Loucy (cell line): ENCODE data around the gene BCL2L11.

ENCODE experiments used
- EZH2phosphoT487 ChIP-seq: fragments of 200-600 bp; IDR thresholded peaks from 2 replicates; pipeline ENCODE4 v1.6.1; 2018; ENCODE audit warnings: antibody characterized with exemption, mild to moderate bottlenecking, moderate library complexity, borderline replicate concordance
- TF ChIP-seq, protein P1 (sequence below): fragments of 200-600 bp; sonication (generic); conservative IDR thresholded peaks from 2 replicates; pipeline ENCODE4 v1.5.1; 2014; ENCODE audit warnings: mild to moderate bottlenecking, antibody characterized with exemption, low read length

DNA sequence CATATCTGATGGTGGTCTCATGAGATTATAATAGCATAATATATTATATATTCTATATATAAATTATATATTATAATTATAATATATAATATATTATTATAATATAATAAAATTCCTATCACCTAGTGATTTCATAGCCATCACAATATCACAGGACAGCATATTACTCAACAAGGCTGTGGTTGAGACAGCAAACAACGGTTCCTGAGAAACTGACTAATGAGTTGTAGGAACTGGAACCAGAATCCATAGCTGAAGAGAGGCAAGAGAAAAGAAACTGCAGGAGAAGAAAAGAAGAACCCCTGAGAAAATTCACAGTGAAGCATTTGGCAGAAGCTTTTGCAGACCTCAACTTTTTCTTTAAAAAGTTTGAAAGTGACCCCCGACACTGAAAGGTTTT is 84.0 kb downstream of the BCL2L11 start:
- TF ChIP-seq, protein P1, sequence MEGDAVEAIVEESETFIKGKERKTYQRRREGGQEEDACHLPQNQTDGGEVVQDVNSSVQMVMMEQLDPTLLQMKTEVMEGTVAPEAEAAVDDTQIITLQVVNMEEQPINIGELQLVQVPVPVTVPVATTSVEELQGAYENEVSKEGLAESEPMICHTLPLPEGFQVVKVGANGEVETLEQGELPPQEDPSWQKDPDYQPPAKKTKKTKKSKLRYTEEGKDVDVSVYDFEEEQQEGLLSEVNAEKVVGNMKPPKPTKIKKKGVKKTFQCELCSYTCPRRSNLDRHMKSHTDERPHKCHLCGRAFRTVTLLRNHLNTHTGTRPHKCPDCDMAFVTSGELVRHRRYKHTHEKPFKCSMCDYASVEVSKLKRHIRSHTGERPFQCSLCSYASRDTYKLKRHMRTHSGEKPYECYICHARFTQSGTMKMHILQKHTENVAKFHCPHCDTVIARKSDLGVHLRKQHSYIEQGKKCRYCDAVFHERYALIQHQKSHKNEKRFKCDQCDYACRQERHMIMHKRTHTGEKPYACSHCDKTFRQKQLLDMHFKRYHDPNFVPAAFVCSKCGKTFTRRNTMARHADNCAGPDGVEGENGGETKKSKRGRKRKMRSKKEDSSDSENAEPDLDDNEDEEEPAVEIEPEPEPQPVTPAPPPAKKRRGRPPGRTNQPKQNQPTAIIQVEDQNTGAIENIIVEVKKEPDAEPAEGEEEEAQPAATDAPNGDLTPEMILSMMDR = no peak
- no peak for TF ChIP-seq EZH2phosphoT487
